Stimulated activated memory B cell treated with anti-CD40 and anti-IgM and Interleukin-4, amounts not matched to agents 10 μg/mL and 1 μg/mL and 100 μg/mL, for 72 hours (primary cell): Measurements from ENCODE around the gene CFAP157.

ENCODE experiments used
- ATAC-seq: fragments of 150-1000 bp; cut with Tn5 transposase; 2 replicates; pipeline ENCODE4 v1.10.0; 2021
- H3K27ac Mint-ChIP-seq: one replicate; pipeline ENCODE4 v1.8.0; 2022; ENCODE audit warnings: mild to moderate bottlenecking, mixed read lengths
- H3K27me3 Mint-ChIP-seq: one replicate; pipeline ENCODE4 v1.8.0; 2022; ENCODE audit warnings: mixed read lengths
- H3K36me3 Mint-ChIP-seq: one replicate; pipeline ENCODE4 v1.8.0; 2022; ENCODE audit warnings: mixed read lengths
- H3K4me1 Mint-ChIP-seq: one replicate; pipeline ENCODE4 v1.8.0; 2022; ENCODE audit warnings: mixed read lengths
- H3K4me3 Mint-ChIP-seq: one replicate; pipeline ENCODE4 v1.8.0; 2022; ENCODE audit warnings: mild to moderate bottlenecking, moderate library complexity, mixed read lengths
- H3K9me3 Mint-ChIP-seq: one replicate; pipeline ENCODE4 v1.8.0; 2022; ENCODE audit warnings: mixed read lengths

Gene CFAP157

GRCh38 chr9:127720031-127720864, 13.5 kb downstream of the CFAP157 start:
- Mint-ChIP-seq H3K9me3 (no peaks in the 10 kb centered on the region), H3K4me1 (peaks cover 12% of the 10 kb centered on the region), H3K27me3 (peaks cover 9% of the 10 kb centered on the region), H3K4me3 (no peak overlapping the region), H3K27ac (no peak overlapping the region), H3K36me3 (no peaks in the 10 kb centered on the region)
- ATAC-seq: no peak

- no peak for ATAC-seq
- H3K27ac Mint-ChIP-seq: no peak overlapping the region
- no peaks in the 10 kb centered on the region for H3K36me3 Mint-ChIP-seq
- no peak overlapping the region for H3K4me3 Mint-ChIP-seq
- peaks cover 6% of the 10 kb centered on the region for H3K4me1 Mint-ChIP-seq
- H3K9me3 Mint-ChIP-seq: no peaks in the 10 kb centered on the region
- peaks cover 9% of the 10 kb centered on the region for H3K27me3 Mint-ChIP-seq
Measured at GRCh38 chr9:127720865-127721227, 14.1 kb downstream of the CFAP157 start.

GRCh38 chr9:127721391-127721821, 14.6 kb downstream of the CFAP157 start:
- Mint-ChIP-seq H3K4me3 (no peak overlapping the region), H3K9me3 (no peaks in the 10 kb centered on the region), H3K27ac (no peak overlapping the region), H3K36me3 (no peaks in the 10 kb centered on the region), H3K27me3 (peaks cover 9% of the 10 kb centered on the region), H3K4me1 (peaks cover under 1% of the 10 kb centered on the region)
- ATAC-seq: no peak

- H3K9me3 Mint-ChIP-seq: no peaks in the 10 kb centered on the region
Measured at GRCh38 chr9:127722055-127722745, 15.4 kb downstream of the CFAP157 start.

GRCh38 chr9:127723013-127723412, 16.2 kb downstream of the CFAP157 start:
- H3K27ac Mint-ChIP-seq: no peak overlapping the region
- H3K27me3 Mint-ChIP-seq: peaks cover 9% of the 10 kb centered on the region

More at GRCh38 chr9:127722055-127722745, 15.4 kb downstream of the CFAP157 start:
- no peak overlapping the region for H3K4me3 Mint-ChIP-seq
- H3K4me1 Mint-ChIP-seq: no peaks in the 10 kb centered on the region
- no peak overlapping the region for H3K27ac Mint-ChIP-seq
- no peaks in the 10 kb centered on the region for H3K36me3 Mint-ChIP-seq
- peaks cover 9% of the 10 kb centered on the region for H3K27me3 Mint-ChIP-seq
- no peak for ATAC-seq

GRCh38 chr9:127723444-127723843, 16.7 kb downstream of the CFAP157 start:
- peaks cover 9% of the 10 kb centered on the region for H3K27me3 Mint-ChIP-seq
- H3K9me3 Mint-ChIP-seq: no peaks in the 10 kb centered on the region
- no peak overlapping the region for H3K4me3 Mint-ChIP-seq
- ATAC-seq: no peak
- H3K36me3 Mint-ChIP-seq: no peaks in the 10 kb centered on the region
- no peaks in the 10 kb centered on the region for H3K4me1 Mint-ChIP-seq
- H3K27ac Mint-ChIP-seq: no peak overlapping the region

More at GRCh38 chr9:127723013-127723412, 16.2 kb downstream of the CFAP157 start:
- H3K9me3 Mint-ChIP-seq: no peaks in the 10 kb centered on the region
- no peaks in the 10 kb centered on the region for H3K36me3 Mint-ChIP-seq
- H3K4me3 Mint-ChIP-seq: no peak overlapping the region
- ATAC-seq: no peak
- no peaks in the 10 kb centered on the region for H3K4me1 Mint-ChIP-seq

- ATAC-seq: no peak
- no peaks in the 10 kb centered on the region for H3K4me1 Mint-ChIP-seq
- no peaks in the 10 kb centered on the region for H3K9me3 Mint-ChIP-seq
- no peaks in the 10 kb centered on the region for H3K36me3 Mint-ChIP-seq
- H3K27me3 Mint-ChIP-seq: peaks cover 9% of the 10 kb centered on the region
- H3K4me3 Mint-ChIP-seq: no peak overlapping the region
- H3K27ac Mint-ChIP-seq: no peak overlapping the region
Measured at GRCh38 chr9:127724012-127724411, 17.2 kb downstream of the CFAP157 start.

GRCh38 chr9:127726871-127727270, 20.1 kb downstream of the CFAP157 start:
- peaks cover 6% of the 10 kb centered on the region for H3K36me3 Mint-ChIP-seq
- H3K4me1 Mint-ChIP-seq: no peaks in the 10 kb centered on the region
- no peaks in the 10 kb centered on the region for H3K9me3 Mint-ChIP-seq
- H3K27ac Mint-ChIP-seq: no peak overlapping the region
- H3K4me3 Mint-ChIP-seq: no peak overlapping the region
- H3K27me3 Mint-ChIP-seq: peaks cover 9% of the 10 kb centered on the region
- no peak for ATAC-seq

GRCh38 chr9:127728808-127729207, 22.0 kb downstream of the CFAP157 start:
- H3K4me1 Mint-ChIP-seq: peaks cover 4% of the 10 kb centered on the region
- peaks cover 8% of the 10 kb centered on the region for H3K36me3 Mint-ChIP-seq
- H3K27me3 Mint-ChIP-seq: peaks cover 5% of the 10 kb centered on the region
- H3K27ac Mint-ChIP-seq: no peak overlapping the region
- no peak overlapping the region for H3K4me3 Mint-ChIP-seq
- ATAC-seq: no peak
- no peaks in the 10 kb centered on the region for H3K9me3 Mint-ChIP-seq

GRCh38 chr9:127729522-127730256, 22.9 kb downstream of the CFAP157 start:
- H3K9me3 Mint-ChIP-seq: no peaks in the 10 kb centered on the region
- no peak for ATAC-seq
- peaks cover 8% of the 10 kb centered on the region for H3K36me3 Mint-ChIP-seq
- no peak overlapping the region for H3K27ac Mint-ChIP-seq
- peaks cover 11% of the 10 kb centered on the region for H3K4me1 Mint-ChIP-seq
- no peak overlapping the region for H3K4me3 Mint-ChIP-seq
- no peaks in the 10 kb centered on the region for H3K27me3 Mint-ChIP-seq

GRCh38 chr9:127730262-127730661, 23.5 kb downstream of the CFAP157 start:
- no peak for ATAC-seq
- no peak overlapping the region for H3K27ac Mint-ChIP-seq
- peaks cover 8% of the 10 kb centered on the region for H3K36me3 Mint-ChIP-seq
- no peaks in the 10 kb centered on the region for H3K9me3 Mint-ChIP-seq
- H3K27me3 Mint-ChIP-seq: no peaks in the 10 kb centered on the region
- peaks cover 11% of the 10 kb centered on the region for H3K4me1 Mint-ChIP-seq
- H3K4me3 Mint-ChIP-seq: no peak overlapping the region

- no peaks in the 10 kb centered on the region for H3K27me3 Mint-ChIP-seq
- H3K4me3 Mint-ChIP-seq: no peak overlapping the region
- peaks cover 11% of the 10 kb centered on the region for H3K4me1 Mint-ChIP-seq
- no peak for ATAC-seq
- no peak overlapping the region for H3K27ac Mint-ChIP-seq
- H3K9me3 Mint-ChIP-seq: no peaks in the 10 kb centered on the region
- H3K36me3 Mint-ChIP-seq: peaks cover 8% of the 10 kb centered on the region
Measured at GRCh38 chr9:127730799-127731410, 24.1 kb downstream of the CFAP157 start.

- Mint-ChIP-seq H3K9me3 (no peaks in the 10 kb centered on the region), H3K4me1 (peaks cover 11% of the 10 kb centered on the region), H3K27ac (no peak overlapping the region), H3K27me3 (no peaks in the 10 kb centered on the region), H3K4me3 (no peak overlapping the region), H3K36me3 (peaks cover 8% of the 10 kb centered on the region)
- ATAC-seq: no peak
Measured at GRCh38 chr9:127731938-127732337, 25.1 kb downstream of the CFAP157 start.

GRCh38 chr9:127732444-127732843, 25.7 kb downstream of the CFAP157 start:
- peaks cover 11% of the 10 kb centered on the region for H3K4me1 Mint-ChIP-seq
- no peaks in the 10 kb centered on the region for H3K9me3 Mint-ChIP-seq
- peaks cover 8% of the 10 kb centered on the region for H3K36me3 Mint-ChIP-seq
- H3K4me3 Mint-ChIP-seq: no peak overlapping the region
- H3K27me3 Mint-ChIP-seq: no peaks in the 10 kb centered on the region
- H3K27ac Mint-ChIP-seq: no peak overlapping the region
- no peak for ATAC-seq

- H3K27ac Mint-ChIP-seq: peak overlapping the region; percentile 20
Measured at GRCh38 chr9:127733614-127734013, 26.8 kb downstream of the CFAP157 start.

More at GRCh38 chr9:127733614-127734013, 26.8 kb downstream of the CFAP157 start:
- ATAC-seq: no peak
- Mint-ChIP-seq H3K36me3 (peaks cover 17% of the 10 kb centered on the region), H3K9me3 (no peaks in the 10 kb centered on the region), H3K4me1 (peaks cover 11% of the 10 kb centered on the region), H3K27me3 (no peaks in the 10 kb centered on the region), H3K4me3 (peak overlapping the region; percentile 63)
